GM23248 (cell line): ENCODE measurements around the gene SPRED3. TPM values are rescaled to one million over a fixed set of nuclear protein-coding genes. Genes with fewer than 3 reads are reported as not detected.

Source experiments
- DNase-seq: peaks from one replicate; pipeline ENCODE4 v3.0.0-alpha.2; 2015
- H2AFZ ChIP-seq: fragments of 200-600 bp; sonication (generic); 2 replicates; pipeline ENCODE4 v1.6.1; 2016; ENCODE audit warnings: antibody characterized with exemption
- H3F3A ChIP-seq: fragments of 200-600 bp; sonication (generic); 2 replicates; pipeline ENCODE4 v1.6.1; 2016; ENCODE audit warnings: mild to moderate bottlenecking, antibody characterized with exemption, mixed run types; ENCODE audit not compliant: insufficient read depth
- H3K27ac ChIP-seq: fragments of 200-600 bp; sonication (generic); 2 replicates; pipeline ENCODE4 v1.5.1; 2016; ENCODE audit warnings: mild to moderate bottlenecking
- H3K27me3 ChIP-seq: fragments of 200-600 bp; sonication (generic); replicated peaks from 2 replicates; pipeline ENCODE4 v1.6.1; 2016; ENCODE audit warnings: mild to moderate bottlenecking; ENCODE audit not compliant: insufficient read depth
- H3K36me3 ChIP-seq: fragments of 200-600 bp; sonication (generic); 2 replicates; pipeline ENCODE4 v1.6.1; 2016; ENCODE audit warnings: low read depth, mild to moderate bottlenecking
- H3K4me1 ChIP-seq: fragments of 200-600 bp; sonication (generic); 2 replicates; pipeline ENCODE4 v1.6.1; 2016; ENCODE audit warnings: mild to moderate bottlenecking; ENCODE audit not compliant: insufficient read depth
- H3K4me2 ChIP-seq: fragments of 200-600 bp; sonication (generic); one replicate; pipeline ENCODE4 v1.6.1; 2016; ENCODE audit warnings: mild to moderate bottlenecking; ENCODE audit not compliant: unreplicated experiment
- H3K4me3 ChIP-seq: fragments of 200-600 bp; sonication (generic); 2 replicates; pipeline ENCODE4 v1.5.1; 2016; ENCODE audit warnings: mild to moderate bottlenecking
- H3K79me2 ChIP-seq: fragments of 200-600 bp; sonication (generic); 2 replicates; pipeline ENCODE4 v1.6.1; 2016; ENCODE audit warnings: mild to moderate bottlenecking; ENCODE audit not compliant: insufficient read depth
- H3K9ac ChIP-seq: fragments of 200-600 bp; sonication (generic); 2 replicates; pipeline ENCODE4 v1.6.1; 2016; ENCODE audit warnings: mild to moderate bottlenecking
- H3K9me2 ChIP-seq: fragments of 200-600 bp; sonication (generic); 2 replicates; pipeline ENCODE4 v1.6.1; 2016; ENCODE audit warnings: mixed run types, mild to moderate bottlenecking, moderate library complexity; ENCODE audit not compliant: insufficient read depth
- H3K9me3 ChIP-seq: fragments of 200-600 bp; sonication (generic); one replicate; pipeline ENCODE4 v1.6.1; 2017; ENCODE audit warnings: low read depth
- H4K20me1 ChIP-seq: fragments of 200-600 bp; sonication (generic); 2 replicates; pipeline ENCODE4 v1.6.0; 2016; ENCODE audit not compliant: insufficient read depth
- EZH2 ChIP-seq: fragments of 200-600 bp; sonication (generic); IDR thresholded peaks from 2 replicates; pipeline ENCODE4 v1.6.1; 2018; ENCODE audit warnings: antibody characterized with exemption, mild to moderate bottlenecking; ENCODE audit not compliant: insufficient read depth, poor library complexity, severe bottlenecking
- EZH2phosphoT487 ChIP-seq: fragments of 200-600 bp; sonication (generic); IDR thresholded peaks from 2 replicates; pipeline ENCODE4 v1.6.1; 2018; ENCODE audit warnings: antibody characterized with exemption, moderate library complexity, mild to moderate bottlenecking, low read depth; ENCODE audit not compliant: insufficient read depth
- WGBS, 2 experiments: methylation state at CpG; one replicate each; pipeline ENCODE4 v1.1.6; 2015 to 2017; ENCODE audit warnings: low lambda C conversion rate in 2 of 2, low coverage in 1 of 2; ENCODE audit errors: missing lambda C conversion rate in 2 of 2; 5-methylcytosine and 5-hydroxymethylcytosine counted together
- in situ Hi-C: fragments of 300-500 bp; cut with MboI; formaldehyde crosslinking; loops from 2 replicates; pipeline ENCODE4 v1.15.0; 2020
- polyA plus RNA-seq: library from polyadenylated mRNA; unstranded; fragments of >200 nt; fragmentation: Nextera tagmentation; extraction: Ambion mirVana; gene quantifications from 2 replicates; pipeline ENCODE4 v1.2.1, GENCODE V29; 2016
- total RNA-seq: library from RNA; depleted of rRNA; stranded (reverse); fragments of >200 nt; shearing (Covaris generic); gene quantifications from 2 replicates; pipeline ENCODE4 v1.2.3, GENCODE V29; 2014

Gene SPRED3
- total and polyA plus RNA-seq, 2 experiments from 2014 or later = 1.8 to 2.1 TPM

GRCh38 chr19:38374332-38375097 is 14.0 kb upstream of the SPRED3 start, which contains the start of gene PSMD8:
PSMD8 (plus strand) TSS chr19:38374571; CDS start chr19:38374602, 31 bp downstream.
- H3K4me2 ChIP-seq = peak within 1 kb of the TSS; percentile 86
- no peak for TF ChIP-seq EZH2
- no peak for TF ChIP-seq EZH2phosphoT487
- no peaks in the 10 kb centered on the region for H3K9me2 ChIP-seq
- H3K4me3 ChIP-seq = peak within 1 kb of the TSS; percentile 92
- H2AFZ ChIP-seq = peak within 1 kb of the TSS; percentile 93
- WGBS, 2 experiments = 1% methylated on average over 61 to 63 of the region's 65 CpGs
- H3K27me3 ChIP-seq = no peaks in the 10 kb centered on the region
- H4K20me1 ChIP-seq = no peaks in the 10 kb centered on the region; the same call in 1 of the 2 replicates
- peak within 1 kb of the TSS; percentile 88 for H3K27ac ChIP-seq
- in situ Hi-C loops = no loop called here
- H3K36me3 ChIP-seq = 0 out of 2 replicates have a peak, but pooled peaks cover 9% of the 10 kb centered on the region
- no peaks in the 10 kb centered on the region for H3K9me3 ChIP-seq
- H3K9ac ChIP-seq = peak within 1 kb of the TSS; percentile 96
- H3K79me2 ChIP-seq = peaks cover 47% of the 10 kb centered on the region
- peak; percentile 100 for DNase-seq
- no peaks in the 10 kb centered on the region for H3F3A ChIP-seq
- H3K4me1 ChIP-seq = peaks cover 18% of the 10 kb centered on the region

- Histone ChIP-seq H3K4me1 (peaks cover 18% of the 10 kb centered on the region), H3K27ac (peak overlapping the region; percentile 88), H3K9me3 (no peaks in the 10 kb centered on the region), H4K20me1 (no peaks in the 10 kb centered on the region; the same call in 1 of the 2 replicates), H3K9me2 (no peaks in the 10 kb centered on the region), H3K4me2 (peak overlapping the region; percentile 84), H3F3A (no peaks in the 10 kb centered on the region), H3K36me3 (peaks cover 15% of the 10 kb centered on the region; the same call in 1 of the 2 replicates), H3K27me3 (no peaks in the 10 kb centered on the region), H3K9ac (peak overlapping the region; percentile 96), H3K79me2 (peaks cover 53% of the 10 kb centered on the region), H2AFZ (peak overlapping the region; percentile 93), H3K4me3 (peak overlapping the region; percentile 92)
- WGBS, 2 experiments = 1 to 2% methylated on average over 17 to 18 of the region's 18 CpGs
- in situ Hi-C loops = no loop called here
- no peak for TF ChIP-seq EZH2phosphoT487
- no peak for TF ChIP-seq EZH2
- DNase-seq = no peak
Observed at GRCh38 chr19:38375098-38375493, 13.4 kb upstream of the SPRED3 start.

DNA sequence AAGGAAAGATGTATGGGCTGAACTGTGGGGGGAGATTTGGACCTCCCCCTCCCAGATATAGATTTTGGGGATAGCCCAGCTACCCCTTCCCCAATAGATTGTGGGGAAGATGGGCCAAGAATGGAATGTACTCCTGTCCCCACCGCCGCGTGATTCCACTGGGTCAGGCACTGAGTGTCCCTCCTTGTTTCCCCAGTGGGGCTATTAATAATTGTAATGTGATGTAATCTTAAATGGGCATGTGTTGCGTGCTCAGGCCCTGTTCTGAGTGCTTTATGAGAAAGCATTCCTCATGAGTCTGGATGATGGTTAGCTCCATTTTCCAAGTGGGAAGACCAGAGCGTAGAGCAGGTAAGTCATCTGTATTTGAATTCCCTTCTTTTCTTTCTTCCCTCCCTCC is 12.7 kb upstream of the SPRED3 start:
- Histone ChIP-seq H3K4me1 (peaks cover 18% of the 10 kb centered on the region), H2AFZ (no peak overlapping the region), H3K36me3 (peaks cover 18% of the 10 kb centered on the region; the same call in 1 of the 2 replicates), H3K9me2 (no peaks in the 10 kb centered on the region), H3K79me2 (peaks cover 56% of the 10 kb centered on the region), H3F3A (no peaks in the 10 kb centered on the region), H3K9ac (peak overlapping the region; percentile 96), H3K27ac (peak overlapping the region; percentile 88), H3K27me3 (no peaks in the 10 kb centered on the region), H3K4me2 (peak overlapping the region; percentile 84), H3K9me3 (no peaks in the 10 kb centered on the region), H4K20me1 (no peaks in the 10 kb centered on the region; the same call in 1 of the 2 replicates), H3K4me3 (peak overlapping the region; percentile 92)
- WGBS, 2 experiments = 68 to 86% methylated on average over 5 of the region's 5 CpGs
- DNase-seq = peak; percentile 68
- in situ Hi-C loops = no loop called here
- TF ChIP-seq EZH2phosphoT487 (no peak), EZH2 (no peak)

DNA sequence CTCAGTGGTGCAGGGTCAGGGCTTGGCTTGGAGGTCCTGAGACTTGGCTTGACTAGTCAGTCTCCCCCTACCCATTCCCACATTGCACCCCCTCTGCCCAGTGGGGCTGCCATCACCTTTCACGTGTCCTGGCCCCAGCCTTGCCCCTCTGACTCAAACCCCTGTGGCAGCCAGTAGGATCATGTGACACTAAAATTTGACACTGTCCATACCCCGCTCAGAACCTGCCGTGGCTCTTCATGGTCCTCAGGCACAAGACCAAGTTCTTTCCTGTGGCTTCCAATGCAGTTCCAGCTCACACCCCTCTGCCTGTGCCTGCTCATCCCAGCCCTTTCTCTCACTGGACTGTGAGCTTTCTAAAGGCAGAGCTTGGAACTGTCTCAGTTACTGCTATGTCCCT is 11.9 kb upstream of the SPRED3 start:
- no peaks in the 10 kb centered on the region for H3K9me2 ChIP-seq
- H3K4me1 ChIP-seq = peaks cover 18% of the 10 kb centered on the region
- no peak overlapping the region for H3K27ac ChIP-seq
- H3K27me3 ChIP-seq = no peaks in the 10 kb centered on the region
- peaks cover 59% of the 10 kb centered on the region for H3K79me2 ChIP-seq
- H3K9me3 ChIP-seq = no peaks in the 10 kb centered on the region
- H3K9ac ChIP-seq = 0 out of 2 replicates have a peak overlapping the region, but pooled peaks have one; percentile 96
- H3K4me2 ChIP-seq = peak overlapping the region; percentile 84
- H3K36me3 ChIP-seq = peaks cover 26% of the 10 kb centered on the region; the same call in 1 of the 2 replicates
- WGBS, 2 experiments = 89 to 97% methylated on average over 3 of the region's 3 CpGs
- in situ Hi-C loops = no loop called here
- H4K20me1 ChIP-seq = no peaks in the 10 kb centered on the region; the same call in 1 of the 2 replicates
- no peak for TF ChIP-seq EZH2
- TF ChIP-seq EZH2phosphoT487 = no peak
- no peak overlapping the region for H2AFZ ChIP-seq
- no peak overlapping the region for H3K4me3 ChIP-seq
- DNase-seq = no peak
- H3F3A ChIP-seq = no peaks in the 10 kb centered on the region
